IMR-90 (cell line): ENCODE results near the gene CSRP2.

Experiments used
- BHLHE40 ChIP-seq: fragments of 150-350 bp; IDR thresholded peaks from 2 replicates; pipeline ENCODE4 v1.6.1; 2016; ENCODE audit warnings: mild to moderate bottlenecking, low read depth, low read length
- MAZ ChIP-seq: IDR thresholded peaks from 2 replicates; pipeline ENCODE4 v1.6.1; 2012; ENCODE audit warnings: low read depth, mild to moderate bottlenecking, low read length, improper control_type of control experiment, moderate library complexity, borderline replicate concordance
- SMC3 ChIP-seq: fragments of 150-350 bp; IDR thresholded peaks from 2 replicates; pipeline ENCODE4 v1.6.1; 2016; ENCODE audit warnings: low read depth, mild to moderate bottlenecking, antibody characterized with exemption, low read length, moderate library complexity
- TF ChIP-seq, protein P1 (sequence below): conservative IDR thresholded peaks from 2 replicates; pipeline ENCODE4 v1.5.1; 2012; ENCODE audit warnings: mild to moderate bottlenecking, low read depth, low read length, improper control_type of control experiment

DNA sequence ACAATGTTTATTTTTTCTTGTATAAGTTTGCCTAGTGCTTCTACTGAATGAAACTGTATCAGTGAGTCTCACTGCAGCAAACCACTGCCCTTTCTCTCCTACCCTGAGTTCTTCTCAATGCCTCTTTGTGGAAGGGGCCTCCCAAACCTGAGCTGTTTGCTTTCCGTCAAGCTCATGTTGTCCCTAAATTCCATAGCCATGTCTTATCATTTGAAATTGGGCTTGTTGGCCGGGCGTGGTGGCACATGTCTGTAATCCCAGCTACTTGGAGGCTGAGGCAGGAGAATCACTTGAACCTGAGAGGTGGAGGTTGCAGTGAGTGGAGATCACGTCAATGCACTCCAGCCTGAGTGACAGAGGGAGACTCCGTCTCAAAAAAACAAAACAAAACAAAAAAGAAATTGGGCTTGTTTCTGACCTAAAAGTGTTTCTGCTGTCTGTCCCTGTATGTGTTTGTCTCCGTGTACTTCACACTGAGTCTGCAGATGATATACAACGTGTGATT lies 1.8 kb upstream of the CSRP2 start:
- no peak for TF ChIP-seq BHLHE40
- no peak for TF ChIP-seq SMC3
- TF ChIP-seq, protein P1, sequence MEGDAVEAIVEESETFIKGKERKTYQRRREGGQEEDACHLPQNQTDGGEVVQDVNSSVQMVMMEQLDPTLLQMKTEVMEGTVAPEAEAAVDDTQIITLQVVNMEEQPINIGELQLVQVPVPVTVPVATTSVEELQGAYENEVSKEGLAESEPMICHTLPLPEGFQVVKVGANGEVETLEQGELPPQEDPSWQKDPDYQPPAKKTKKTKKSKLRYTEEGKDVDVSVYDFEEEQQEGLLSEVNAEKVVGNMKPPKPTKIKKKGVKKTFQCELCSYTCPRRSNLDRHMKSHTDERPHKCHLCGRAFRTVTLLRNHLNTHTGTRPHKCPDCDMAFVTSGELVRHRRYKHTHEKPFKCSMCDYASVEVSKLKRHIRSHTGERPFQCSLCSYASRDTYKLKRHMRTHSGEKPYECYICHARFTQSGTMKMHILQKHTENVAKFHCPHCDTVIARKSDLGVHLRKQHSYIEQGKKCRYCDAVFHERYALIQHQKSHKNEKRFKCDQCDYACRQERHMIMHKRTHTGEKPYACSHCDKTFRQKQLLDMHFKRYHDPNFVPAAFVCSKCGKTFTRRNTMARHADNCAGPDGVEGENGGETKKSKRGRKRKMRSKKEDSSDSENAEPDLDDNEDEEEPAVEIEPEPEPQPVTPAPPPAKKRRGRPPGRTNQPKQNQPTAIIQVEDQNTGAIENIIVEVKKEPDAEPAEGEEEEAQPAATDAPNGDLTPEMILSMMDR = no peak
- TF ChIP-seq MAZ = no peak
